ACHN (cell line): ENCODE data around the gene SCN9A.
"Not testable (repeated sequence)": the region's sequence is repeated elsewhere in the genome, so short reads cannot be mapped to it uniquely, and the experiment has no call there.

Experiments
- DNase-seq: peaks from one replicate; pipeline ENCODE4 v3.0.0-alpha.2; 2015
- in situ Hi-C: cut with HindIII; loops from 2 replicates; pipeline ENCODE4 v1.10.0; 2017; ENCODE audit warnings: low sequenced_read_pairs, low pct_ligation_motif_present, low pct_unique_long_range_greater_than_20kb

The SCN9A gene

GRCh38 chr2:166375736-166376487 is at the start of gene SCN9A:
Gene SCN9A, minus strand, starts transcription at chr2:166375944. Its CDS starts 64,188 bp downstream, at chr2:166311756.
- peak; percentile 95 for DNase-seq
- in situ Hi-C loops = no loop called here

- in situ Hi-C loops = no loop called here
- DNase-seq = no peak
Measured at GRCh38 chr2:166424841-166425240, 49.1 kb upstream of the SCN9A start.

- in situ Hi-C loops = no loop called here
Measured at GRCh38 chr2:166419616-166419934, 43.8 kb upstream of the SCN9A start.

DNA sequence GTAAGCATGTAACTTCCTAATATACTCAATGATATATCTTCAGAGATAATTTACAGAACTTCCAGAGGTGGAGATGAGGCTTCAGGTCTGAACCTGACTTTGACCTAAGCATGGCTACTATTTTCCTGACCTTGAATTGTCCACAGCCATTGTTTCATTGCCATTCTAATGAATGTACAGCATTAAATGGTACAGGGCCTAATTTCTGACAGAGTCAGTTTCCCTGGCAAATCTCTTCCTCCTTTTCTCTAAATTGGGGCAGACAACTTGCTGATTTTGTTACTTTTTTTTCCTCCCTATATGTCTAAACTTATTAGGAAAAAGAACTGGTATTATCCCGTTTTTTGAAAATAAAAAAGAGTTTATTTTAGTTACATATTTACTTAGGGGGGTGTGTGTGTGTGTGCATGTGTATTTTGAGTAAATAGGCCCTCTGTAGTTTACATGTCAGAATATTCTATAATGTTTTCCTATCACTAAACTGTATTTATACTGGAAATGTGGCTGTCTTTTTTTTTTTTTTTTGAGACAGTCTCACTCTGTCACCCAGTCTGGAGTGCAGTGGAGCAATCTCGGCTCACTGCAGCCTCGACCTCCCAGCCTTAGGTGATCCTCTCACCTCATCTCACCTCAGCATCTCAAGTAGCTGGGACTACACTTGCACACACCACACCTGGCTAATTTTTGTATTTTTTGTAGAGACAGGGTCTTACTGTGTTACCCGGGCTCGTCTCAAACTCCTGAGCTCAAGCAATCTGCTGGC is 43.3 kb upstream of the SCN9A start:
- in situ Hi-C loops = no loop called here

More at GRCh38 chr2:166419616-166419934, 43.8 kb upstream of the SCN9A start:
- DNase-seq = peak; percentile 71

GRCh38 chr2:166417669-166418068 is 41.9 kb upstream of the SCN9A start:
- peak; percentile 37 for DNase-seq
- in situ Hi-C loops = no loop called here

More for the DNA sequence above, 43.3 kb upstream of the SCN9A start:
- DNase-seq = no peak

GRCh38 chr2:166413255-166413654 is 37.5 kb upstream of the SCN9A start:
- DNase-seq = no peak
- in situ Hi-C loops = no loop called here

GRCh38 chr2:166411473-166412230 is 35.9 kb upstream of the SCN9A start:
- peak; percentile 71 for DNase-seq
- in situ Hi-C loops = no loop called here

- peak; percentile 83 for DNase-seq
- in situ Hi-C loops = no loop called here
Measured at GRCh38 chr2:166410828-166411472, 35.2 kb upstream of the SCN9A start.

DNA sequence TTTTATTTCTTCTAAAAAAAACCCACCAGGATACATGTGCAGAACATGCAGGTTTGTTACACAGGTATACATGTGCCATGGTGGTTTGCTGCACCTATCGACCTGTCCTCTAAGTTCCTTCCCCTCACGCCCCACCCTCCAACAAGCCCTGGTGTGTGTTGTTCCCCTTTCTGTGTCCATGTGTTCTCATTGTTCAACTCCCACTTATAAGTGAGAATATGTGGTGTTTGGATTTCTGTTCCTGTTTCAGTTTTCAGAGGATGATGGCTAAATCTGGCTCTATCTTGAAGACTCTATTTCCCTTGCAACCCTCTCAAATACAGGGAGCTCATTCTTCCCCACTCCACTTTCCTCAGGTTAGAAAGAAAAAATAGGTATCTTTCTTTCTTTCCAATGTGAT is 32.0 kb upstream of the SCN9A start:
- in situ Hi-C loops, DNase-seq: not testable (repeated sequence)

- in situ Hi-C loops = no loop called here
- no peak for DNase-seq
Measured at GRCh38 chr2:166406374-166406773, 30.6 kb upstream of the SCN9A start.

DNA sequence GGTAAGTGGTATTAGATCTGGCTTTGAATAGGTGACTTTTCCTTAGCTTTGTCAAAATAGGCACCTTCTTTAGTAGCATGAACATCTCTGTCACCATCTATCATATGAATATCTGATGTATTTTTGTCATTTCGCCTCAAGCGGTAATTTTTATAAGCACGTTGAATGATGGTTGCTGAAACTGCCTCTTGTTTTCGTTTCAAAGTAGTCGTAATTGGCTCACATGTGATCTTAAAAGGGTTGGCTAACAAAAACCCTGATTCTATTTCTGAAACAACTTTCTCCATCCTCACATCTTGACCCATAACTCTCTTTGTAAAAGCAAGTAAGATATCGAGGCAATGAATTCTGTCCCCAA is 29.8 kb upstream of the SCN9A start:
- in situ Hi-C loops = no loop called here
- DNase-seq = no peak

- in situ Hi-C loops = no loop called here
- DNase-seq = no peak
Measured at GRCh38 chr2:166404831-166405568, 29.3 kb upstream of the SCN9A start.

DNA sequence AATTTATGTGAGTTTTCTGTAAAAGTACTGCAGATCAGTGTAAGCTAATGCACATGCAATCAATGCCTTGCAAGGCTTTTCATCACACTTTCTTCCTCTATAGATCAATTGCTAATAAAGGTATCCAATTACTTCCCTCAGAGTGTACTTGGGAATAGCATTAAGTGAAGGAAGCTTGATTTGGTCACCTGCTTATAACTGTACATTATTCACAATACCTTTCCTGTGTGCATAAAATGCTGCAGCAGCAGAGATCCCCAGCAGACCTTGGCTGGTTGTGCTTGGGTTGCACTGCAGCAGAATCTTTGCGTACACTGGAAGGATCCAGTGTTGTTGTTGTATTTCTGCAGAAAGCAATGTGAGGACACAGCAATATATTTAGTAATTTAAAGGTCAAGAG is 18.5 kb upstream of the SCN9A start:
- in situ Hi-C loops = no loop called here
- DNase-seq = no peak

GRCh38 chr2:166393008-166393407 is 17.3 kb upstream of the SCN9A start:
- no peak for DNase-seq
- in situ Hi-C loops = no loop called here

- DNase-seq = no peak
- in situ Hi-C loops = no loop called here
Measured at GRCh38 chr2:166388481-166389070, 12.8 kb upstream of the SCN9A start.

DNA sequence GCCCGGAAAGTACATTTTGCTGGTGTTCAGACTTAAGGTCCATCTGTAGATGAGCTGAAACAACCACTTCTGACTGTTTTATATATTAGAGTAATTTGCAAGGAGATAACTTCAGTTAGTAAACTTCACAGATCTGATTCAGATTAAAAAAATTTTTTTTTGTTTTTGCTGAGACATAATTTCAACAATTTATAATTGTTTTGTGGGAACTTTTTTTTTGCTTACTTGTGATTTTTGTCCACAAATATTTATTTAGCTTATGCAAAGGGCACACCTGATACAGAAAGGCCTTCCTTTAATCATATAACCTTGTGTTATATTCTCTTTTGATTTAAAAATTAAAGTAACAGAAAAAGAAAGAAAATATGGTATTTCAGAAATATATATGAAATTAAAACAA is 9.6 kb upstream of the SCN9A start:
- in situ Hi-C loops = no loop called here
- DNase-seq = no peak

GRCh38 chr2:166384774-166385173 is 9.0 kb upstream of the SCN9A start:
- in situ Hi-C loops = no loop called here
- DNase-seq = peak; percentile 63

GRCh38 chr2:166382448-166382847 is 6.7 kb upstream of the SCN9A start:
- in situ Hi-C loops = no loop called here
- no peak for DNase-seq
